ENCODE results near the gene PRDM16.

The PRDM16 gene

GRCh38 chr1:3192361-3192760 is 123.4 kb downstream of the PRDM16 start:
- FAIRE-seq, result no peak

- no peak for FAIRE-seq
Observed at GRCh38 chr1:3192825-3193224, 123.8 kb downstream of the PRDM16 start.

DNA sequence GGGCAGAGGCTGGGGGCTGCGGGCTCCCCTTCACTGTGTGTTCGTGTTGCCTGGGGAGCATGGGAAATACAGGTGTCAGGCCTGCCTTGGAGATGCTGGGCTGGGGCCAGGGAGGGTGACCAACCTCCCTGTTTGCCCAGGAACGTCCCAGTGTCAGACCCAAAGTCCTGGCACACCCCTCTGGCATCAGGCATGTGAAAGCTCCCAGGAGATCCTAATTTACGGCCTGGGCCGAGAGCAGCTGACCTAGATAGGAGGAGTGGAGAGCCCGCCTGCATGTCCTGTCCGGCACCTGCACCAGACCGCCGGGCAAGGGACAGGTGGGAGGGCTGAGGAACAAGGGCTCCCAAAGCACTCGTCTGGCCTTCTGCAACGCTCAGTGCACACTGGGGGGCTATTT is 124.8 kb downstream of the PRDM16 start:
- no peak for FAIRE-seq

DNA sequence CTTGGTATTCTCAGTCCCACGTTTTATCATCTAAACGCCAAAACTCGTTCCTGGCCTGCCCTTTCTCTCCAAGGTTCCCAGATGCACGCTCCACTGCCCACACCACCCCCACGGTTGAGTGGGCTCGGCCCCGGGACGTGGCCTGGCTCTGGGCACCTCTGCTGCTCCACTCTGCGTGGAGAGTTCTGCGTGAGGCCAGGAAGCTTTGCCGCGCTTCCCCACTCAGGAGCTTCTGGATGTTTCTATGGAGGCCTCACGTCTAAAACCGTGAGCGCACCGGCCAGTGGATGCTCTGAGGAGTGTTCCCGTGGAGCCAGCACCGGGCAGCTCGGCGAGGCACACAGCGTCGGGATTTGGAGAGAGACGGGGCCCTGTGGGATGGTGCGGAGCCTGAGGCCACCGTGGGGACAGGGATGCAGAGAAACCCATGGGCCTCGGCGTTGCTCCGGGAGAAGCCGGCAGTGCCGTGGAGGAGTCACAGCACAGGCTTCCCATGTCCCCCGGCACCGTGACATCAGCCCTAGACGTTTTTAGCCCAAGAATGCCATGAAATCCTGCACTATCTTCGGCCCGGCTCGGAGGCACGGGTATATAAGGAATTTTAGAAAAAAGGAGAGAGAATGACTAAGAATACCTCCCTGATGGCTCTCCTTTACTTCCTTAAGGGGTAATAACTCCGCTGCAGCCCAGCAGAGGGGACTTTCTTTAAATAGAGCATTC is 125.9 kb downstream of the PRDM16 start:
- FAIRE-seq, result no peak

DNA sequence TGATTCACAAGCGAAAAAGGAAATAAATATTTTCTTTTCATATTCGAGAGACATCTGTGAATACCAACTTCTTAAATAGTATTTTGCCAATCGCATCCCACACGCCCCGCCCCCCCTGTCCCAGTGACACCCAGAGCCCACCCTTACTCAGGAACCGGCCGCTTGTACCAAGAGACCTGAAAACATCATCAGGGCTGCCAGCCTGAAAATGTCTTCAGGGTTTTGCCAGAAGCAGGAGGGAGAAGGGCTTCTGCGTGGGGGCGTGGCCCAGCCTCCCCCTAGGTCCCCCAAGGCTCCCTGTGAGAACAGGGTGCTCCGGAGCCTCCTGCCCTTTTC is 126.4 kb downstream of the PRDM16 start:
- no peak for FAIRE-seq

DNA sequence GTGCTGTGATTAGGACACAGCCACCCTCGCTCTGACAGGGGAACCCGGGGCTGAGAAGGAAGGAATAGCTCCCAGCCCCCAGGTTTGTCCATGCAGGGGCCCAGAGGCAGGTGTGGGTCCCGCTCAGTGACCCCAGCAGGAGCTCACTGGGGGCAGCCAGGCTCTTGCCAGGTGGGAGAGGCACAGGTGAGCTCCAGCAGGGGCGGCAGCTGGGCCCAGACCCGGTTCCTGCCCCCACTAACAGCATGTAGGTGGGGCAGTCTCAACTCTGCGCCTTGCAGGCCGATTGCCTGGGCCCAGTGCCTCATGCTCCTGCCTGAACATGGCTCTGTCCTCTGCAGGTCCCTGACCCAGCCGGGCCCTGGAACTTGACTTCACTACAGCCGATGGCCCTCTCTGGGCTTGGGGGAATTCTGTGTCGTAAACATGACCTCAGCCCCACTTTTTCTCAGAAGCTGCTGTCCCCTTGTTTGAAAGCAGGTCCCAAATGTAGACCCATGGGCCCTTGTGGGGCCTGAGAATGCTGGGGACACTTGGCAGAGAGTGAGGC is 127.0 kb downstream of the PRDM16 start:
- FAIRE-seq, result no peak

DNA sequence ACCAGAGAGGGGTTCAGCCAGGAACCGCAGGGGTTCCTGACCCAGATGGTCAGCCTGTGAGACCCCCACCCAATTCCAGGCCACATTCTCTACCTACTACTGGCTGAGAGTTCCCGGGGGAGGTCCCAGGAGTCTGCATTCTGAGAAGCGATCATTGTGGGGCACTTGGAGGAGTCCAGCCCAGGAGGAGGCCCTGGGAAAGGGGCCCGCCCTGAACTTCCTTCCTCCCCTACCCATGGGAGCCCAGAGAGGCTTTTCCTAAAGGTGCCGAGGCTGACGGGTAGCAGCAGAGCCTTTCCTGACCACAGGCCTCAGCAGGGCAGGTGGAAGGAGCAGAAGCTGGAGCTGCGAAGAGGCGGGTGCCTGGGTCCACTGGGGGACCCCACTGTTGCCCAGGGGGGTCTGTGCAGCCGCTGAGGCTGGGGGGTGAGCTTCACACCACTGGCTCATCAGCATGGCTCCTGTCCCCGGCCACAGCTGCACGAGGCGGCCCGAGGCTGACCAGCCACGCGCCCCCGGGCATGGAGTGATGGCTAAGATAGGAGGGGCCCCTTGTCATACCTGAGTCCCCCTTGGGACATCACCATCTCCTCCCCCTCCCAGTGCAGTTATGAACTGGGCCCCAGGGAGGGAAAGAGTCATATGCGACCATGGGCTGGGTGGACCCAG is 127.7 kb downstream of the PRDM16 start:
- no peak for FAIRE-seq

DNA sequence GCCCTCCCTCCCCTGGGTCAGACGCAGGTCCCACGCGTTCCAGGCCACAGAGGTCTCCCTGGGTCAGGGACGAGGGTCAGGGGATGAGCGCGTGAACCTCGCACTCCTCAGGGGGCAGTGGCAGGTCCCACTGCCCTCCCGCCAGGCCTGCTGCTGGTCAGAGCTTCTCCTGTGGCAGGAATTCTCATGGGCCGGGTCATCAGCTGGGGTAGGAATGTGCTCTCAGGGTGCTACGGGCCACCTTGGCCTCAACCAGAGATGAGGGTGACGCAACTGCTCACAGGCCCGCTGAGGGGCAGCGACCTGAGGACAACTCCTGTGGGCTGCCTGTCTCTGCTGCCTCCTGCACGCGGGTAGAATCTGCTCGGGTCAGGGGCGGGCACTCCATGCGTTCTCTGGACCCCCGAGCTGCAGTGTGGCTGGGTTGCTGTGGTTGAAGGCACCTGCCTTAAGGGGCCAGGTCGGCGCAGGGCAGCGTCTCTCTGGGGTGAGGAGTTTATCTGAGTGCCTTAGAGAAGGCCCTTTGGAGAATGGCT is 128.8 kb downstream of the PRDM16 start:
- no peak for FAIRE-seq

DNA sequence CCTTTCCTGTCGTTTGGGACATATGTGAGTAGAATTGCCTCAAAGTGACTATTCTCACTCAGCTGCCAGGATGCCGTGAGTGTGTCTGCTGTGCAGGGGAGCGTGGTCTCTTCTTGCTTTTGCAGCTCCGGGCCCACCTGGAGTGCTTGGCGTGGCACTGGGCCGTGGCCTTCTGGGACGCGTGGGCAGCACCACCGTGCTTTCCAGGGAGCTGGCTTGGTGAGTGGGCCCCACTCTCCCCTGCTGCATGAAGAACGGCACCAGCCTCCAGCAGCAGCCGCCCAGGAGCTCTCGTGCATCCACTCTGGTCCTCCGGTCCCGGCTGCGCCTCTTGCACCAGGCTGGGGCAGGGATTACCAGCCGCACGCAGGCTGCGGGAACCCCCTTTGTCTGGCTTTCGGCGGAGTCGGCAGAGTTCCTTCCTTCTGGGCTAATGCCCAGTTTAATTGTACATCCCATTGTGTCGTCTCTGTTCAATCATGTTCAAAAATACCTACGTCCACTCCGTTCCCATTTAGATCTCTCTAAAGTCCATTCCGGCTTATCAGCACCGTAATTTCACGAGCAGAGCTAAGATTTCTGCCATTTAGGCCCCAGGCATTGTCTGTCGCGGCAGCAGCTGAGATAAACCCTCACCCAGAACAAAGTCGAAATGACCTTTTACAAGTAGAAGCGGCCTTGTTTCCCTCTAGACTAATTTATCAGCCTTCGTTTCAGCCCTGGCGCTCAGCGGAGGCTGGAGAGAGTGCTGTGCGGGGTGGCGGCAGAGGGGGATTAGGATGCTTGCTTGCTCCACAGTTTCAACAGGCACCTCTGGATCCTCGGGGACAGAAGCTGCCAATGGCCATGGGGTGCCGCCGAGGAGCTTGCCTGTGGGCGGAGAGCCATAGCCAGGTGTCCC is 129.6 kb downstream of the PRDM16 start:
- no peak for FAIRE-seq

GRCh38 chr1:3204725-3205124 is 135.7 kb downstream of the PRDM16 start:
- FAIRE-seq, result no peak

DNA sequence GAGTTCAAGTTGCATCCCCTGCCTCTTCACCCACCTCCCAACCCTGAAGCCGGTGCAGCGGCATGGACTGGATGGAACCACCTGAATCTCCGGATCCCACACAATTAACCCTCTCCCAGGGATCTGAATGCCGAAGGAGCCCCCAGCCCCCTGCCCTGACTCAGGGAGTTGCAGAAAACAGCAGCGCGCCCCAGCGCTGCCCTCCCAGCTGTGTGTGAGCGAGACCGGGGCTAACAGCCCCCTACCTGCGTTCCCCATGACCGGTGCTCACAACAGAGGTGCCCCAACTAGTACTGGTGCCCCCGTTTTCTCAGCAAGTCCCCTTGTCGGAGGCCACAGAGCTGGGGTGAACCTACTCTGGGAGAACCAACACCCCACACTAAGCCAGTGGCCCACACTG is 136.8 kb downstream of the PRDM16 start:
- no peak for FAIRE-seq

DNA sequence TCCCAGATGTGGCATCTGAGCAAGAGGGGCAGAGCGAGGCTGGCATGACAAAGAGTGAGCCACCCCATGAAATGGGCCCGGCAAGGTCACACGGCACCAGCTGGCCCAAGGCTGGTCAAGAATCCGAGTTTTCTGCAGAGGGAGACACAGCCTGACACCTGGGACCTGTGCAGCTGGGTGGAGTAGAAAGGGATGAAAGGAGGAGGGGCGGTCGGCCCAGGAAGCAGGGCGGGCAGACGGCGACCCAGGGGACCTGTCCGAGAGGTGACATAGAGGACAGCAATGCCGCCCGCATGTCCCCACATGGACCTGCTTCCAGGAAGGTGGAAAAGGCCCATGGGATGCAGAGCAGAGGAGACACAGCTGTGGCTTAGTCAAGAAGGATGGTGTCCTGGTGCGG is 137.7 kb downstream of the PRDM16 start:
- FAIRE-seq, result no peak

DNA sequence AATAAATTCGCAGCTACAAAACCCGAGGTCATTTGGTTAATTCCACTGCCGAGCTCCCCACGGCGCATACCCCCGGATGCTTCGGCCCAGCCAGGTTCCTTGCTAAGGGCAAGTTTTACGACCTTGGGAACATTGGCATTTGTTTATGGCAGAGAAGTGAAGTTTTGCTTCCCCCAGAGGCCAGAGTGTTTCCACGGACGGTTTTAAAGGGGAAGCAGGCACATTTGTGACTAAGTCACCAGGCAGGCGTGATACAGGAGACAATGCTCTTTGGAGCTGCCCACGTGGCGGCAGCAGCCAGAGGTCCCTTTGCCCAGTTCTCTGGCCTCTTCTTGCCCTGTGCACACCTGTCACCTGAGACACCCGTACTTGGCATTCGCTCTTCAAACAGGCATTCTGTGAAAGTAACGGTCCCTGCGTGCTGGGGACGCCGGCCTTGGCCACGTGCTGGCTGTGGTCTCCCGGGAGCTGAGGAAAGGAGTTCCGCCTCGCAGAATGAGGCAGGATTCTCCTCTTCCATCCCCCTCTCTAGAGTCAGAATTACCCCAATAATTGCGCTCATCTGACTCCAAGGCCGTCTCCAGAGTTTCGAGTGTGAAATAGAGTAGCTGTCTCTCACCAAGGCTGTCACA is 138.3 kb downstream of the PRDM16 start:
- FAIRE-seq, result no peak

GRCh38 chr1:3208819-3209200 is 139.8 kb downstream of the PRDM16 start:
- FAIRE-seq, result no peak

DNA sequence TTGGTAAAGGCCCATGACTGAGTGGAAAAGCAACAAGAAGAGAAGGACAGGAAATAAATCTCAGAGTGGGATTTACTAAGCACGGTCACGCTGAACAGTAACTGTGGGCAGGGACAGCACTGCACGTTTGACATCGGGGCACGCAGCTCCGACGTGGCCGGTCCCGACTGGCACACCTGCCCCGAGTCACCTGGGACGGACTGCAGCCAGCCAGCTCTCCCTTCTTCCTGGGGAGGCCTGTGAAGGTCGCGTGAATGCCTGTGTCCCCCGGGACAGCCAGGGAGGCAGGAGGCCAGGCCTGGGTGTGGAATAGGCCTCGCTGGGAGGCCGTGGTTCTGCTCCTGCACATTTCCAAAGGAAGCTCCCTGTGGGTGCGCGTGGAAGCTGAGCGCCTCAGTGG is 140.2 kb downstream of the PRDM16 start:
- no peak for FAIRE-seq

DNA sequence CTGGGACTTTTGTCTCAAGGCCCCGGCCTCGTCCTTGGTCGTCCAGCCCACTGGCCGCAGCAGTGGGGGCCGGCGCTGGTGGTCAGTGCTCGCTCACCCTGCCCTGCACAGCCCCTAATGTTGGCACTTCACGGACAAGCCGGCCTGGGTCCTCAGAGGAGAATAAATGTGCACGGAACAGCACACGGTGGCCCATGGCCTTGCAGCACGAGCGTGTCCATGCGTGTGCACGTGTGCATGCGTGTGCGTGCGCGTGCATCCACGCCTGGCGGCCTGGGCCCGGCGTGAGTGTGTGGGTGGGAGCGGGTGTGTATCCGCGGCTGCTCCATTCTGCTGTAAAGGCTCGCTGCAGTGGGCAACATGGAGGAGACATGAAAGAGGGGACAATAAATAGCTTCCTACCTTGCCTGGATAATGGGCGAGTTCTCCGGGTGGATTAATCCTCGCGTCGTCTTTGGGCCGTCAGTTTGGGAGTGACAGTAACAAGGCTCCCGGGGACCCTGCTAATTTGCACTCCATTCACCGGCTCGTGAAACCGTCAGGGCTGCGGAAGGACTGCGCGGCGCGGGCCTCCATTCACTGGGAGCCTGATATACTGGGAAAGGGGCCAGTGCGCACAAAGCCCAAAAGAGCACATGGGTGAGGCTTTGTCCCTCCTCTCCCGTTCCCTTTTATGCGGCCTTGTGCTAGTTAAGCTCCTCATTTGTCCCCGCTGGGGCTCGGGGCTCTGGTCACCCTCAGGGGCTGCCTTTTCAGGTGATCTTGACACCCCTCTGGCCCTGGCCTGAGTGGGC is 142.8 kb downstream of the PRDM16 start:
- no peak for FAIRE-seq

GRCh38 chr1:3212453-3213355 is 143.7 kb downstream of the PRDM16 start:
- FAIRE-seq, result no peak

- FAIRE-seq, result no peak
Observed at GRCh38 chr1:3213730-3214129, 144.7 kb downstream of the PRDM16 start.

DNA sequence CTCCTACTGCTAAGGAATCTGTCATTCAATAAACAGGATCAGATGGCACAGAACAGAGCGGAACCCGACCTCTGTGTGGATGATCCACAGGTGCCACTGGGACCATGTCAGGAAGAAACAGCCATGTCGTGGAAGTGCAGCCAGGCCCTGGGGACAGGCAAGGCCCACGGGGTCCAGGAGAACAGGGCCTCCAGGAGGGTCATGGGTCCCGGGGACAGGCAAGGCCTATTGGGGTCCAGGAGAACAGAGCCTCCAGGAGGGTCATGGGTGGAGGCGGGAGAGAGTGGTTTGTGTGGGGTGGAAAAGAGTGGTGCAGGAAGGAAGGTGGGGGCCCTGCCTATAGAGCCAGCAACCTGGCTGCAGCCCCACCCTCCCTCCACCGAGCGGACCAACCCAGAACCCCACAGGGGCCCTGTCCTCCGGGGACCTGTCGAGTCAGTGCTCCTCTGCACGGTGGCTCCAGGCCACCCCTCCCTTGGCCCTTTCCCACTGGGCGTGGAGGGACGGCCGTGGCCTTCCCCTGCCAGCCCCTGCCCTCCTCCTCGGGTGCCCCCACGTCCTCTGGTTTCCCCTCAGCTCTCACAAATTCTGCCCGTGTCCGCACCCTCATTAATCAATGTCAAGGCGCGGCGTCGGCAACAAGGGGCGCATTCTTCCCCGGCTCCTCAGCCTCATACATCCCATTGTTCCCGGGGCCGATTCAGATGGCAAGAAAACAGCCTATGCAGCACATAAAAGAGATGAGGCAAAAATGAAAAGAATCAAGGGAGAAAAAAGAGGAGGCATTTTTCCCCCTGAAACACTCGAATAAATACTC is 146.4 kb downstream of the PRDM16 start:
- no peak for FAIRE-seq

DNA sequence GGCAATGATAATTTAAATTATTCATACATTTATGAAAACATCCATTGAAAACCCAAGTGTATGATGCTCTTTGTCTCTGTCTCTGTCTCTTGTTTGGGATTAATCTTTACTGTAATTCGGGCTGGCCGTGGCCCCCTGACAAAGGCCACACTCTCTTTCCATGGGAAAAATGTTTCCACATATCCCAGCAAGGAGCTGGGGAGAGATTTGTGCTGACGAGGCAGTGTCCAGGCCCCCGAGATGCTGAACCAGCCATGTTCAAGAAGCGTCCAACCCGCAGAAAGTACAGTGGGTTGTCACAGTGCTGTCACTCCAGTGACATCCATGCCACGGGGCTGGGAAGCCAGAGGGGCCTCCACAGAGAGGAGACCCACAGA is 147.0 kb downstream of the PRDM16 start:
- FAIRE-seq, result no peak

All from TTC549 (cell line).